SU-DHL-6 (cell line): ENCODE measurements around the gene CFAP141.

Source experiments
- EZH2phosphoT487 ChIP-seq: fragments of 200-600 bp; sonication (generic), shearing (Covaris generic); conservative IDR thresholded peaks from 2 replicates; pipeline ENCODE4 v1.6.1; 2018; ENCODE audit warnings: mild to moderate bottlenecking, antibody characterized with exemption, low read length, moderate library complexity, mixed read lengths
- TF ChIP-seq, protein P1 (sequence below): fragments of 200-600 bp; sonication (generic); IDR thresholded peaks from one replicate; pipeline ENCODE4 v1.5.1; 2017; ENCODE audit warnings: antibody characterized with exemption, mild to moderate bottlenecking, low read length, moderate library complexity; ENCODE audit not compliant: insufficient read depth, poor library complexity, severe bottlenecking

DNA sequence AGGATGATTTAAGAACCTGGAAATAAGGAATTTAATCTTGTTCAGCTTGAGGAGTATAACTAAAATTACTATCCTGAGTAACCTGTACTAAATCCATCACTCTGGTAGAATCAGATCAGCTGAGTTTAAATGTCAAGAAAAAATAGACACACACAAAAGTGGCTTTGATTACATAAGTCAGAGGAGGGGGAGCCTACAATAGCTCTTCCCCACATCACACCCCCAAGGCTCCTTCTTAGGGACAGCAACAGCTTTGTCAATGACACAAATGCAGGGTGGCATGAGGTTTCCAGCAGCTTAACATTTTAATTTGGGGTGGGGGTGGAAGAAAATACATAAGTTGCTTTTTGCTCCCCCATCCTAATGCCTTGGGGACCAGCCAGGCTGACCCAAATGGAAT lies 38.7 kb downstream of the CFAP141 start:
- TF ChIP-seq, protein P1, sequence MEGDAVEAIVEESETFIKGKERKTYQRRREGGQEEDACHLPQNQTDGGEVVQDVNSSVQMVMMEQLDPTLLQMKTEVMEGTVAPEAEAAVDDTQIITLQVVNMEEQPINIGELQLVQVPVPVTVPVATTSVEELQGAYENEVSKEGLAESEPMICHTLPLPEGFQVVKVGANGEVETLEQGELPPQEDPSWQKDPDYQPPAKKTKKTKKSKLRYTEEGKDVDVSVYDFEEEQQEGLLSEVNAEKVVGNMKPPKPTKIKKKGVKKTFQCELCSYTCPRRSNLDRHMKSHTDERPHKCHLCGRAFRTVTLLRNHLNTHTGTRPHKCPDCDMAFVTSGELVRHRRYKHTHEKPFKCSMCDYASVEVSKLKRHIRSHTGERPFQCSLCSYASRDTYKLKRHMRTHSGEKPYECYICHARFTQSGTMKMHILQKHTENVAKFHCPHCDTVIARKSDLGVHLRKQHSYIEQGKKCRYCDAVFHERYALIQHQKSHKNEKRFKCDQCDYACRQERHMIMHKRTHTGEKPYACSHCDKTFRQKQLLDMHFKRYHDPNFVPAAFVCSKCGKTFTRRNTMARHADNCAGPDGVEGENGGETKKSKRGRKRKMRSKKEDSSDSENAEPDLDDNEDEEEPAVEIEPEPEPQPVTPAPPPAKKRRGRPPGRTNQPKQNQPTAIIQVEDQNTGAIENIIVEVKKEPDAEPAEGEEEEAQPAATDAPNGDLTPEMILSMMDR: no peak
- no peak for TF ChIP-seq EZH2phosphoT487
